ENCODE data around the gene TBC1D22B.
"Not testable (repeated sequence)": the region's sequence is repeated elsewhere in the genome, so short reads cannot be mapped to it uniquely, and the experiment has no call there.

The TBC1D22B gene

DNA sequence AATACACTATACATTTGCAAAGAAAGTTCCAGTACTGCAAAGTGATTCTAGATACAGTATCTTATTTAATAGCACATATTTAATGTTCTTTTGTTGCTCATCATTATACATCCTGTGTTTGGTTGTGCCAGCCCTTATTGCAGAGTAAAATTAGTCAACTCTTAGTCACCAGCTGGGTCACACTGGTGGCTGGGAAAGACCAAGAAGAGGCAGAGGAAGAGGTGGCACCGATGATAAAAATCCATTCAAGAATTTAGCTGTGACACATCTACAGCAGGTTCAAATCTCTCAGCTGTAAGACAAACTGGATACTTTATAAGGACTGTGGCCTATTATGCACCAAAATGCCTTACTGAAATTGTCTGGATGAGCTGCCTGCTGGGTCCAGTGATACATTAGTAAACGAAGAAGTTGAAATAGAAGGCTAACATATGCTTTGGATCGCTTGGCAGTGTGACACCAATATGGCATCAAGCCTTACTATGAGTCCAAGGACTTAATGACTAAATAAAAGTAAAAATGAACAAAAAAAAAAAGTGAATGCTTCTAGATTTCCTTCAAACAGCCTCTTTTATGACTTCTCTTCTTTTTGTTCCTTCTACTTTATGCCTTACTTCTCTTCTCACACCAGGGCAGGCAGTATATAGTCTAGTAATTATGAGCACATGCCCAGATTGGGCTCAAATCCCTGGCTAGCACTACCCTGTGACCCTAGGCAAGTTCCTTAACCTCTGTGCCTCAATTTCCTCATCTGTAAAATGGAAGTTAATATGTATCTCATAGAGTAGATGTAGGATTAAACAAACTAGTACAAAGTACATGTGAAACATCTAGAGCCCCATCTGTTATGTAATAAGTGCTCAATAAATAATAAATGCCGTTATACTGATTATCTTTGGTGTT lies 66.8 kb downstream of the TBC1D22B start:
- no peak for DNase-seq

DNA sequence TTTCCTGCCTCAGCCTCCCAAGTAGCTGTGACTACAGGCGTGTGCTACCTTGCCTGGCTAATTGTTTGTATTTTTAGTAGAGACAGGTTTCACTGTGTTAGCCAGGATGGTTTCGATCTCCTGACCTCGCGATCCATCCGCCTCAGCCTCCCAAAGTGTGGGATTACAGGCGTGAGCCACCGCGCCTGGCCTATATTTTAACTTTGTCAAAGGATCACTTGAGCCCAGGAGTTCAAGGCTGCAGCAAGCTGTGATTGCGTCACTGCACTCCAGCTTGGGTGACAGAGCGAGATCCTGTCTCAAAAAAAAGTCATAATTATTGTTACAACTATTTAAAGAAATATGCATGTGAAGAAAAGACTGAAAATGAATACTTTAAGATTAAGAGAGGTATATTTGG lies 72.8 kb downstream of the TBC1D22B start:
- not testable (repeated sequence) for DNase-seq

DNA sequence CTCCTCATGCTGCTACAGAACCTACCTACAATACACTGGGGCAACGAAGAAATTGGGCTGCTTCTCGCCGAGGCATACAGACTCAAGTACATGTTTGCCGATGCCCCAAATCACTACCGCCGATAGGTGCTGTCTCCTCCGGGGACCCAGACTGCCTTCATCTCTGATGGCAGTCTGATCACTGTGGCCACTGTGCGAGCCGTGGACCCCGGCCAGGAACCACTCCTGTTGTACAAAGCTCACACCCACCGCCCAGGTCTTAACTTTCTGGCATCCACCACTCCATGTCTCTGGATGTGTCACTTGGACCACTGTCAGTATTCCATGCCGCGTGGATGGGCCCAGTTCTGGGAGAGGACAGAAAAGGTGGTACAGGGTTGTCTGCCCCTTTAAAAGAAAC lies 73.5 kb downstream of the TBC1D22B start:
- no peak for DNase-seq

DNA sequence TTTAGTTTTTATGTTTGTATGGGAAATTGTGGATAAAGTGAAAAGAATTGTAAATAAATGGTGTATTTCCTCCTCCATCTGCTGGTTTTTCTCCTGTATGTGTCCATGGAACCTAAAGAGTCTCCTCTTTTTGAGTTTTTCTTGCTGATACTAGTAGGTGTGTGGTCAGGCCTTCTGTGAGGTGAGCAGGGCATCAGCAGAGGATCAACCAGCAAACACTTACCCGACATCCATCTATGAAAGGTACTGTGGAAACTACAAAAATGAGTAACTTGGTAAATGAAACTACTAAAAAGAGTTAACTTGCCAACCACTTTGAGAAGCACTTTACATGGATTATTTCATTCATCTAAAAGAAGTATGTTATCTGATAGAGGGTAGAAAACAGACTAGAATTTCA lies 75.3 kb downstream of the TBC1D22B start:
- no peak for DNase-seq

DNA sequence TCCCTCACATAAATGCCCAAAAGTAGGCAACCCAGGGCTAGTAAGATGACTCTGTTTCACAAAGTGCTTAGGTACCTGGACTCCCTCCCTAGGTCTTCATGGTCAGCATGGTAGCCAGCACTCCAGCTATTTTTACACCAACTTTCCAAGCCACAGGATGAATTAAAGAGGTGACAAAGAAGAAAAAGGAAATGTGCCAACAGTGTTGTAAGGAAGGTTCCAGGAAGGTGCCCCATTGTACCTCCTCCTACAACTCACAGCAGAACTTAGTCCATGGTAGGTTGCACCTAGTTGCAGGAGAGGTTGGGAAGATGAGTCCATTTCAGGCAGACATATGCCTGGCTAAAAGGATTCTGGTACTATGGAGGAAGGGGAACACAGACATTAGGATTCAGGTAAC lies 76.5 kb downstream of the TBC1D22B start:
- no peak for DNase-seq

DNA sequence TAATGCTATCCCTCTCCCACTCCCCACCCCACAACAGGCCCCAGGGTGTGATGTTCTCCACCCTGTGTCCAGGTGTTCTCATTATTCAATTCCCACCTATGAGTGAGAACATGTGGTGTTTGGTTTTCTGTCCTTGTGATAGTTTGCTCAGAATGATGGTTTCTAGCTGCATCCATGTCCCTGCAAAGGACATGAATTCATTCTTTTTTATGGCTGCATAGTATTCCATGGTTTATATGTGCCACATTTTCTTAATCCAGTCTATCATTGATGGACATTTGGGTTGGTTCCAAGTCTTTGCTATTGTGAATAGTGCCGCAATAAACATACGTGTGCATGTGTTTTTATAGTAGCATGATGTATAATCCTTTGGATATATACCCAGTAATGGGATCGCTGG lies 80.7 kb downstream of the TBC1D22B start:
- DNase-seq = not testable (repeated sequence)

DNA sequence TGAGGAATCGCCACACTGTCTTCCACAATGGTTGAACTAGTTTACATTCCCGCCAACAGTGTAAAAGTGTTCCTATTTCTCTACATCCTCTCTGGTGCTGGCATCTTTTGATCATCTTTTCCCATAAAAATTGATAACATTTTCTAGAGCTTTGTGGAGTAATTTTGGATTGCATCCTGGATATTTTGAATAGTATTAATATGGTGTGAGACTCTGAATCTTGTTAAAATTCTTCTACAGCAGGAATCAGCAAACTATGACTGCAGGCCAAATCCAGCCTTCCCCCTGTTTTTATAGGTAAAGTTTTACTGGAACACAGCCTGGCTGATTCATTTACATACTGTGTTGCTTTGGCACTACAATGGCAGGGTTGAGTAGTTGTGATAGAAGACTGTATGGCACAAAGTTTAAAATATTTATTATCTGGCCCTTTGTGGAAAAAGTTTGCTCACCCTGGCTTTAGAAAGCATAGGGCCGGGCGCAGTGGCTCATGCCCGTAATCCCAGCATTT lies 81.2 kb downstream of the TBC1D22B start:
- DNase-seq = no peak

DNA sequence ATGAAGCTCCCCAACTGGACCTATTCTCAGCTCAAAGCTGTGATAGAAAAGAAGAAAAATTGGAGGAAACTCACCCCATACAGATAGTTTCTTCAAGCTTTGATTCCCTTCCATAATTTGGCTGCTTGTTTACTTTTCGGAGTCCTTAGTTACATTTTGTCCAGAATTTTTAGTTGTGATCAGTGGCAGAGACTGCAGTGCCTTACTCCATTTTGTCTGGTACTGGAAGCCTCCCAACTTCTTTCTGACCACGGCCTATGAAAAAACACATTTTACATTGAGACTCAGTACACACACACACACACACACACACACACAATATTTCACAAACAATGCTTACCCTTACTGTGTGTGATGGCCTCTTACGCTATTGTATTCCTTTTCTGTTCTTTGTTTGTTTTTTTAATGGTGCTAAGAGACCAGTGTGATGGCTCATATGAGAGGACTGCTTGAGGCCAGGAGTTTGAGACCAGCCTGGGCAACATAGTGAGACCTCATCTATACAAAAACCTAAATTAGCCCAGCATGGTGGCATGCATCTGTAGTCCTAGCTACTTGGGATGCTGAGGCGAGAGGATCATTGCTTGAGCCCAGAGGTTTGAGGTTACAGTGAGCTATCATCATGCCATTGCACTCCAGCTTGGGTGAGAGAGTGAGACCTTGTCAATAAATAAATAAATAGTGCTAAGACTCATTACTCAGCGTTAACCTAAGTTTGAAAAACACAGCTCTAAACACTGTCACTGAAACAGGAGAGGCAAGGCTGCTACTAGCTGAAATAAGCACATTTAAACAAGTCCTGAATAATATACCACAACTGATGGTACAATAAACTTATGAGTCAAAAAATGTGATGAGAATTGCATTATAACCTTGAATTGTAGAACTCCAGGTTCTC lies 82.4 kb downstream of the TBC1D22B start:
- no peak for DNase-seq

DNA sequence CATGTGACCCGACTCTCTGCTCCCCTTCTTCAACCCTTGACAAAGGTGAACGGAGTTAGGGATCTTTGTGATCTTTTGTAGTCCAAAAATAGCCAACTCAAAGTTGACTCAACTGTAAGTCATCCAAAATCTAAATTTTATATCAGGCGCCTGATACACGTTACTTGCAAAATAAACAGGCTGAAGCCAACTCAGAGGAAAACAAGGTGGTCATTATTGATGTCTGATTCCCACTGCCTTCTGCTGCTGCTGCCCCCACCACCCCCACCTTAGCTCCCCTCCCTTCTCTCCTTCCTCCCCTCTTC lies 83.0 kb downstream of the TBC1D22B start:
- no peak for DNase-seq

DNA sequence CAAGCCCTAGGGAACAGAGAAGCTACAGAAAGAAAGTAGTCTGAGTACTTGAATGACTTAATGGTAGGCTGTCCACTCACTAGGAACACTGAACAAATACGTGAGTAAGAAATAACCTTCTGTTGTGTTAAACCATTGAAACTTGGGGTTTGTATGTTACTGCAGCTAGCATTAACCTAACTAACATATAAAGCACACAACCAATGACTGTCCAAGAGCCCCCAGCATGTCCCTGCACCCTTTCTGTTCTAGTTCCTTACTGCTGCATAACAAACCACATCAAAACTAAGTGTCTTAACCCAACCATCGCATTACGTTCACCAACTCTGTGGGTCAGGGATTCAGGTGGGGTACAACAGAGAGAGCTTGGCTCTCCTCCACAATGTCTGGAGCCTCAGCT lies 85.7 kb downstream of the TBC1D22B start:
- no peak for DNase-seq

DNA sequence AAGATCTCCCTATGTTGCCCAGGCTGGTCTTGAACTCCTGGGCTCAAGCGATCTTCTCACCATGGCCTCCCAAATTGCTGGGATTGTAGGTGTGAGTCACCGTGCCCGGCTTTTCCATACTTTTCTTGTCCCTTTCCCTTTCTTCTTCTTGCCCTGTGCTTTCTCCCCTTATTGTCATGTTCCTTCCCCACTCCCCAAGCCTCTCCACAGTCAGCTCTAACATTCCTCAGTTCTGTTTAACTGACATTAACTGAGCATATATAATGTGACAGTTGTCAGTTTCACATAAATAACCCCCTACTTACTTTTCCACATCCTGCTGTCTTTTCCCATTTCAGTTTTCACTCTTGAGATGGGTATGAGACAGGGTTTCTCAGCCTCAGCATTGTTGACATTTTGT lies 86.7 kb downstream of the TBC1D22B start:
- DNase-seq = no peak

DNA sequence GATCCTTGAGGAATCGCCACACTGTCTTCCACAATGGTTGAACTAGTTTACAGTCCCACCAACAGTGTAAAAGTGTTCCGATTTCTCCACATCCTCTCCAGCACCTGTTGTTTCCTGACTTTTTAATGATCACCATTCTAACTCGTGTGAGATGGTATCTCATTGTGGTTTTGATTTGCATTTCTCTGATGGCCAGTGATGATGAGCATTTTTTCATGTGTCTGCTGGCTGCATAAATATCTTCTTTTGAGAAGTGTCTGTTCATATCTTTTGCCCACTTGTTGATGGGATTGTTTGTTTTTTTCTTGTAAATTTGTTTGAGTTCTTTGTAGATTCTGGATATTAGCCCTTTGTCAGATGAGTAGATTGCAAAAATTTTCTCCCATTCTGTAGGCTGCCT lies 88.2 kb downstream of the TBC1D22B start:
- not testable (repeated sequence) for DNase-seq

DNA sequence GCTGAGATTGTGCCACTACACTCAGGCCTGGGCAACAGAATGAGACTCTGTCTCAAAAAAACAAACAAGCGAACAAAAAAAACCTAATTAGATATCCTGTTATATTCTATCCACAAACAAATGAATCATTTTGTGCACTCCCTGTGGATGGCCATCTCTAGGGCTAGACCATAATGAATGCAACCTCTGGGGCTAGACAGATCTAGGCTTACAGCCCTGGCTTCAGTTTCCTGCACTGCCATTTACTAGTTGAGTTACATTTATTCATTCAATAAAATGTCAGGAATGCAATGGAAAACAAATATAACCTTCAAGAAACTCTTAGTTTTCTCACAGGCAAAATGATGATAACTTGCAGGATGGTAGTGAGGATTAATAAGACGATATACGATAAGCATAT lies 89.6 kb downstream of the TBC1D22B start:
- no peak for DNase-seq

DNA sequence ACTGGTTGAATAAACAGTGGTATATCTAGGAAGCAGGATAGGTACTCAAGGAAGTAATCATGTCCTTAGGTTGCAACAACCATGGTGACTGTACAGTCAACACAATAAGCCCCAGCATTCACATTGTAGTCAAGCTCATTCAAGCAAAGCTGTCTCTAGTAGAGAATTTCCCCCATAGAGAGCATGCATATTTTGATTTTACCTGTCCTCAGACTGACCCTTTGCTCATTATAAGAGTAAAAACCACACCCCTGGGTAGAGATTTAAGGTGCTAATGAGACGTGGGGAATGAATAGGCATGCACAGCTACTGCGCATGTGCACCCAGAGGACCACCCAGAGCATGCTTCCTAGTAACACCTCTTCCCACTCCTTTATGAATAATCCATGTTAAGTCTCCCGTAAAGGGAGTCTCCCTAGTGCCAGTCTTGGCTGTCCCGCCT lies 90.1 kb downstream of the TBC1D22B start:
- DNase-seq = no peak

DNA sequence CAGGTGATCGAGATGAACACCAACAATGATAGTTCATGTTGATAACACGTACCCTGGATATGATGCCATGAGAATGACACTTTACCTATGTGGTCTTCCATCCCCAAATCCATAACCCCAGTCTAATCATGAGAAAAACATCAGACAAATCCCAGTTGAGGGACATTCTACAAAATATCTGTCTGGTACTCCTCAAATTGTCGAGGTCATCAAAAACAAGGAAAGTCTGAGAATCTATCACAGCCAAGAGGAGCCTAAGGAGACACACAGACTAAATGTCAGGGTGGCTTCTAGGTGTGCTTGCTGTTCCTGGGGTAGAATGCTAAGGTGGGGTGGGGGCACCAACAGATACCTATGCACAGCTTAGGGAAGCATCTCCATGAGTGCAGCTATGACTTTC lies 93.5 kb downstream of the TBC1D22B start:
- no peak for DNase-seq

DNA sequence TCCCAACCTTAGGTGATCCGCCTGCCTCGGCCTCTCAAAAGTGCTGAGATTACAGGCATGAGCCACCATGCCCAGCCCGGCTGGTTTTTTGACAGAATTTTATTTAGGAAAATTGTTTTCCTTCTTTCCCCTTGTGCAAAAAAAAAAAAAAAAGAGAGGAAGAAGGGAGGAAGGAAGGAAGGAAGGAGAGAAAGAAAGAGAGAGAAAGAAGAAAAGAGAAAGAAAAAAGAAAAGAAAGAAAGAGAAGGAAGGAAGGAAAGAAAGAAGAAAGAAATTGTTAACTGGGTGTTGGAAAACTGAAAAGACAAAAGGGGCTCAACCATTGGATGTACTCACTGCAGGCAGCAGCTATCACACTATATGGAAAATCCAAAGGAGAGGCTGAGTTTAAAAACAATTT lies 94.8 kb downstream of the TBC1D22B start:
- no peak for DNase-seq

DNA sequence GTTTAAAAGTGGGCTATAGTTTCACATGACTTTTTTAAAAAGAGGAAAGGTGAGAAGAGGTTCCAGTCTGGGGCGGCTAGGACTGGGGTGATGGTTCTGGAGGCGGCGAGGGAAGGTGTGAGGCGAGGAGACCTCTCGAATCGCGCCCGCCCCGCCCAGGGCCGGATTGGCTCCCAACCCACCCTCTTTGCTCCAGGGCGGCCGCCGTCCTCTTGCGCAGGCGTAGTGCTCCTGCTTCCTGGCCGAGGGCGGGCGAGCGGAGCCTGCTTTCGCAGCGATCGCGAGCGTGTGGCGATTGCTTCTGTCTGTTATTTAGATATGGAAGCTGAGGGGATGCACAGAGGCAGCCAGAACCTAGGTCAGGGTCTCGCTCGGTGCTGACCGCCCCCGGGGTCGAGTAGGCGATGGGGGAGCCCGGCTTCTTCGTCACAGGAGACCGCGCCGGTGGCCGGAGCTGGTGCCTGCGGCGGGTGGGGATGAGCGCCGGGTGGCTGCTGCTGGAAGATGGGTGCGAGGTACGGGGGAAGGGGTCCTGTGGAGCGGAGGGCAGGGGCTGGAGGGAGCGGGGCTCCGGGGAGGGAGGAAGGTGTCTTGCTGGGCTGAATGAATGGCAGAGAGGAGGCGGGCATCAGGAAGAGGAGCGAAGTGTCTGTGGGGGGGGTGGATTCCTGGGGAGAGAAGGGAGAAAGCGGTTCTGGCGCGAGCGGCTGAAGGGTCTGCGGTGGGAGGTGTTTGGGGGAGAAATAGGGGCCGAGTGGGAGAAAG lies 96.4 kb downstream of the TBC1D22B start, which contains the start of gene RNF8:
TSS of gene RNF8 (plus strand) at position 223 of the 765 bp plus-strand sequence. CDS start at position 405, 182 bp downstream.
- DNase-seq = peak; percentile 92

DNA sequence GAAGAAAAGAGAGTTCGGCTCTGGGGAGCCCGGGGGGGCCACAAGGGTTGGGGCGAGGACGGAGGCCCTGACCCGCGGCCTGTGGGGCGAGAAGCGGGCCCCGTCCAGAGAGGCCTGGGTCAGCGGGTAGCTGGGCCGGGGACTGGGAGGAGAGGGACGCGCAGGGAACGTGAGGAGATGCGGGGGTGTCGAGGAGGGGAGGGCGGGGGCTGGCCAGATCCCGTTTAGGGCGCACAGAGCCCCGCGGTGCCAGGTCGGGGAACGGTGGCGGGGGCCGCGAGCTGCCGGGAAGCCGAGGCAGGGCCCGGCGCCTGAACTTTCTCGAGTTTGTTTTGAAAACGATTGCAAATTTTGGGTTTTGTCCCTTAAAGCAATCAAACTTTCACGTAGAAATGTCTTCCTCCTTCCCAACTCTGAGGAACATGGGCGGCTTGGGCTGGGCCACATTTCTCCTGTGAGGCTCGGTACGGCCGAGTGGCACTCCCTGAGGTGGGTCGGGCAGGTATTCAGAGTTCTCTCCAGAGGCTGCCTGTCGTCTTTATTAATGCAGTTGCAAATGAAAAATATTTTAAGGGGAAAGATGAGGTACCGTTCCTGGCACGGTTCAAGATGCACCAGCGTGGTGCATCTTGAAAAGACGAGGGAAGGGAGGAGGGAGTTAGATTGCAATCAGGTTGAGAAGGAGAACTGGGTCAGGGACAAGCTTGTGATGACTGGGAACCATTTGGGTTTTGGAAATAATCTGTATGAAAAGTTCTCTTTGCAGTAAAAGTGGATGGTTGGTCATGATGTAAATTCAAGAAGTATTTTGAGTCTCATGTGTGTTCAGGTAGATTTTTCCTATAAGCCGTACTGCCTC lies 97.2 kb downstream of the TBC1D22B start:
- peak; percentile 56 for DNase-seq

DNA sequence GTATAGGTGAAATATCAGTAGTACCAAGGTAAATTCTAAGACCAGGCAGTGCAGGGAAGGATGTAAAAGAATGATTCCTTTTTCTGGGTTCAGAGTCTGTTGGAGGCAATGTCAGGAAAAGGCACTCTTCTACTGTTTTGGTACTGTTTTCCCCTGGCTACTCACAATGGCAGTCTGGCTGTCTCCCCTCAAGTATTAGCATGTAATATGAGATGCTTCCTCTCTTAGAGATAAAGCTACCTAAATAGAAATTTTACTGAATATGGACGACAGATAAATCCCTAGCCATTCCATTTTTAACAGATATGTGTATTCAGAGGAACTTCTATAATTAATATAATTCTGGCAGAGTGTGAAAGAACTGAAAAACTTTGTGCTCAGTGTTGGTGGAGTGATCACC lies 99.7 kb downstream of the TBC1D22B start:
- no peak for DNase-seq

DNA sequence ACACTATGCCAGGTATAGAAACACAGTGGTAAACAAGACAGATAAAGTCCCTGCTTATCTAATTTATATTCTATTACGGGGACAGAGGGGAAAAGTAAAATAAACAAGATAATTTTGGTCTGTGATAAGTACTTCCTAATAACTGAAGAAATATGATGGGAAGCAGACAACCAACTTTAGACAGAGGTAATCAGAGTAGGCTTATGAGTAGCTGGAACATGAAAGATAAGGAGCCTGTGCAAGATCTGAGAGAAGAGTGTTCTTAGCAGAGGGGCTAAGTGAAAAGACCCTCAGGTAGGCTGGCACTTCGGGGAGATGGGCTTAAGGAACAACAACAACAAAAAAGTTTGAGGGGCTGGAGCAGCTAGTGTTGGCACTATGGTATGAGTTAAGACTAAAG lies 100.3 kb downstream of the TBC1D22B start:
- no peak for DNase-seq

DNA sequence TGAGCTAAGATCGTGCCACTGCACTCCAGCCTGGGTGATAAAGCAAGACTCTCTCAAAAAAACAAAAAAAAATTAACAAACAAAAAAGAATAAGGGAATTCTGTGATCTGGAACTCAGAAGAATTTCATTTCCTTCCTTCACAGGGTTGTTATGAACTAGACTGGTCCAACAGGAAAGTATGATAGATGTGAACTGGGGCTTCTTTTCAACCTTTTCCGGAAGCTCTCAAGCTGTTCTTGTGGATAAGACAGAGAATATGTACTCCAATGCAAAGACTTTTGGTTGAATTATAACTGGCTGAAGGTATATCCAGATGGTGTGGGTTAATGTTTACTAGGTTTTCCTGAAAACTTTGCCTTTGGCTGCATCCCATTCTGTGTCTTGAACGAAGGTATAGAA lies 101.5 kb downstream of the TBC1D22B start:
- no peak for DNase-seq
